ENCODE results near the gene CKS2.

Gene CKS2

DNA sequence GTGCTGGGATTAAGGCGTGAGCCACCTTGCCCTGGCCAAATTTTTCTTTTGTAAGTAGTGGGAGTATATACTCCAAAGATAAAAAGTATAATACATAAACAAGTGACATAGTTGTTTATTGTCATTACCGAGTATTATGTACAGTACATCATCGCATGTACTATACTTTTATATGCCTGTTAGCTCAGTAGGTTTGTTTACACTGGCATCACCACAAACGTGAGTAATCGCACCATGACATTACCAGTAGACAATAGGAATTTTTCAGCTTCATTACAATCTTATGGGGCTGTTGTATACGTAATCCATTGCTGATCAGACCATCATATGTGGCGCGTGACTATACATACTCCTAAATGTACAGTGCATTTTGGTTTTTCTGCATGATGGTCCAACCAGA lies 17.1 kb downstream of the CKS2 start:
- Histone ChIP-seq H3K9me3 (ENCODE audit: insufficient read depth, low read length, severe bottlenecking) (no peaks in the 10 kb centered on the region), H2AFZ (ENCODE audit: low read depth, low read length) (no peak overlapping the region), H3K79me2 (ENCODE audit: insufficient read depth, low read length) (peaks cover 41% of the 10 kb centered on the region), H3K27me3 (ENCODE audit: insufficient read depth, low read length, poor library complexity) (no peaks in the 10 kb centered on the region), H3K36me3 (ENCODE audit: insufficient read depth, low read length) (peaks cover 80% of the 10 kb centered on the region), H3K9ac (ENCODE audit: low read depth, low read length) (no peak overlapping the region), H3K27ac (ENCODE audit: low read length) (no peak overlapping the region), H3K4me3 (ENCODE audit: low read depth in 1 of 2, low read length in 2 of 2) (no peak overlapping the region), H3K4me1 (ENCODE audit: insufficient read depth, low read length) (no peaks in the 10 kb centered on the region), H4K20me1 (ENCODE audit: insufficient read depth, low read length) (peaks cover 10% of the 10 kb centered on the region), H3K4me2 (ENCODE audit: insufficient read depth, low read length) (no peak overlapping the region)
- ATAC-seq (ENCODE audit: insufficient read depth, low read depth): no peak
- DNase-seq: no peak
- TF ChIP-seq, protein P1, sequence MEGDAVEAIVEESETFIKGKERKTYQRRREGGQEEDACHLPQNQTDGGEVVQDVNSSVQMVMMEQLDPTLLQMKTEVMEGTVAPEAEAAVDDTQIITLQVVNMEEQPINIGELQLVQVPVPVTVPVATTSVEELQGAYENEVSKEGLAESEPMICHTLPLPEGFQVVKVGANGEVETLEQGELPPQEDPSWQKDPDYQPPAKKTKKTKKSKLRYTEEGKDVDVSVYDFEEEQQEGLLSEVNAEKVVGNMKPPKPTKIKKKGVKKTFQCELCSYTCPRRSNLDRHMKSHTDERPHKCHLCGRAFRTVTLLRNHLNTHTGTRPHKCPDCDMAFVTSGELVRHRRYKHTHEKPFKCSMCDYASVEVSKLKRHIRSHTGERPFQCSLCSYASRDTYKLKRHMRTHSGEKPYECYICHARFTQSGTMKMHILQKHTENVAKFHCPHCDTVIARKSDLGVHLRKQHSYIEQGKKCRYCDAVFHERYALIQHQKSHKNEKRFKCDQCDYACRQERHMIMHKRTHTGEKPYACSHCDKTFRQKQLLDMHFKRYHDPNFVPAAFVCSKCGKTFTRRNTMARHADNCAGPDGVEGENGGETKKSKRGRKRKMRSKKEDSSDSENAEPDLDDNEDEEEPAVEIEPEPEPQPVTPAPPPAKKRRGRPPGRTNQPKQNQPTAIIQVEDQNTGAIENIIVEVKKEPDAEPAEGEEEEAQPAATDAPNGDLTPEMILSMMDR (IDR thresholded peaks at IDR 0.05; ENCODE audit: borderline replicate concordance, extremely low read depth, low read length, poor library complexity, severe bottlenecking): no peak
- no peak for TF ChIP-seq EZH2 (IDR thresholded peaks at IDR 0.05; ENCODE audit: borderline replicate concordance, low read depth, low read length, severe bottlenecking)

DNA sequence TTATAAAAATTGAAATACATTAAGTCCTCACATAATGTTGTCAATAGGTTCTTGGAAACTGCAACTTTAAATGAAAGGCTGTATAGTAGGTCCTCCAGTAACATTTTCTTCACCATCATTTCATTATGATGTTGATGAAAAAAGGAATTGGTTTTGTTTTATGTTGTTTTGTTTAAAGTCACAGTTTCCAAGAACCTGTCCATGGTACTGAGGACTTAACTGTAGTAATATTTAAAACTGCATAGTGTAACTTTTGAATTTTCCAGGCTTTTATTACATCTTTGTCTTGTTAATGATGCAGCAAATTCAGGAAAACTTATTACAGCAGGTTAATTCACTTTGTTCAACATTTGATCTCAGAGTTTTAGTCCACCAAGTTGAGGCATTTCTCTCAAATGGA lies 18.9 kb downstream of the CKS2 start:
- Histone ChIP-seq H3K79me2 (ENCODE audit: insufficient read depth, low read length) (peaks cover 22% of the 10 kb centered on the region), H3K4me1 (ENCODE audit: insufficient read depth, low read length) (no peaks in the 10 kb centered on the region), H3K4me3 (ENCODE audit: low read depth in 1 of 2, low read length in 2 of 2) (no peak overlapping the region), H3K27ac (ENCODE audit: low read length) (no peak overlapping the region), H3K27me3 (ENCODE audit: insufficient read depth, low read length, poor library complexity) (no peaks in the 10 kb centered on the region), H2AFZ (ENCODE audit: low read depth, low read length) (no peak overlapping the region), H3K9me3 (ENCODE audit: insufficient read depth, low read length, severe bottlenecking) (no peaks in the 10 kb centered on the region), H4K20me1 (ENCODE audit: insufficient read depth, low read length) (peaks cover 2% of the 10 kb centered on the region; the same call in 1 of the 2 replicates), H3K9ac (ENCODE audit: low read depth, low read length) (no peak overlapping the region), H3K36me3 (ENCODE audit: insufficient read depth, low read length) (peaks cover 87% of the 10 kb centered on the region), H3K4me2 (ENCODE audit: insufficient read depth, low read length) (no peak overlapping the region)
- ATAC-seq (ENCODE audit: insufficient read depth, low read depth) (no peak), DNase-seq (no peak)
- TF ChIP-seq, protein P1 (IDR thresholded peaks at IDR 0.05; ENCODE audit: borderline replicate concordance, extremely low read depth, low read length, poor library complexity, severe bottlenecking): no peak
- TF ChIP-seq EZH2 (IDR thresholded peaks at IDR 0.05; ENCODE audit: borderline replicate concordance, low read depth, low read length, severe bottlenecking): no peak

DNA sequence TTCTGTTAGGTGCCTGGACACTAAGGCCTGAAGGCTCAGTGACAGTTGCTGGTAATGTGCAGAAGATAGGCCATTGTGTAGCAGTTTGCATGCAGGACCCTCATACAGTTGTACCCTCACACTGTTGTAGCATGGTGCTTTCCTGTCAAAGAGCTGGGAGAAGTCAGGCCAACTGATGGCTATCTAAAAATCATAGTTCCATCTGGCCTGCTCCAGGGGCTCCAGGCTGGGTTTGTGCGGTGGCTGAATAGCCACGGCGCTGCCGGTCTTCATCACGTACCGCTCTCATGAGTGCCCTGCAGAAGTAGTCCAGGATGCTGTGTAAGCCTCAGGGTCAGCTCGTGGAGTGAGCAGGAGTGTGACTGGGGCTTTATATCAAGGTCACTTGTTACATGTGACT lies 19.5 kb downstream of the CKS2 start:
- Histone ChIP-seq H3K36me3 (ENCODE audit: insufficient read depth, low read length) (peaks cover 89% of the 10 kb centered on the region), H3K79me2 (ENCODE audit: insufficient read depth, low read length) (peaks cover 16% of the 10 kb centered on the region), H3K4me1 (ENCODE audit: insufficient read depth, low read length) (no peaks in the 10 kb centered on the region), H3K27ac (ENCODE audit: low read length) (no peak overlapping the region), H2AFZ (ENCODE audit: low read depth, low read length) (no peak overlapping the region), H4K20me1 (ENCODE audit: insufficient read depth, low read length) (no peaks in the 10 kb centered on the region), H3K27me3 (ENCODE audit: insufficient read depth, low read length, poor library complexity) (no peaks in the 10 kb centered on the region), H3K9me3 (ENCODE audit: insufficient read depth, low read length, severe bottlenecking) (no peaks in the 10 kb centered on the region), H3K4me2 (ENCODE audit: insufficient read depth, low read length) (no peak overlapping the region), H3K4me3 (ENCODE audit: low read depth in 1 of 2, low read length in 2 of 2) (no peak overlapping the region), H3K9ac (ENCODE audit: low read depth, low read length) (no peak overlapping the region)
- ATAC-seq (ENCODE audit: insufficient read depth, low read depth) (no peak), DNase-seq (no peak)
- TF ChIP-seq, protein P1 (IDR thresholded peaks at IDR 0.05; ENCODE audit: borderline replicate concordance, extremely low read depth, low read length, poor library complexity, severe bottlenecking): no peak
- no peak for TF ChIP-seq EZH2 (IDR thresholded peaks at IDR 0.05; ENCODE audit: borderline replicate concordance, low read depth, low read length, severe bottlenecking)

DNA sequence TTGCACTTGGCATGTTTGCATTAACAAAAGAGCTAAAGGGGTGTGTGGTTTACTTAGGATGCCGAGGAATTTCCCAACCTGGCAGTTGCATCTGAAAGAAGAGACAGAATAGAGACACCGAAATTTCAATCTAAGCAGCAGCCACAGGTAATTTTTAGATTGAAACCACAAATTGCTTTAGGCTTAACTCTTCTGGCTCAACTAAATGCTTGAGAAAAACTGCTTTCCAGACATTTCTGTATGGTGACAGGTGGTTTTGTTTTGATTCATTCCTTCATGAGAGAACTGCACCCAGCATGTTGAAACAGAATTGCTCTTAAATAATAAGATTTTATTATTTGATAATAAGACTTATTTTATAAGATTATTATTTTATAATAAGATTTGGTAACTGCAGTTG lies 28.8 kb downstream of the CKS2 start:
- H3K9me3 ChIP-seq (ENCODE audit: insufficient read depth, low read length, severe bottlenecking): no peaks in the 10 kb centered on the region
- H4K20me1 ChIP-seq (ENCODE audit: insufficient read depth, low read length): no peaks in the 10 kb centered on the region
- no peak overlapping the region for H2AFZ ChIP-seq (ENCODE audit: low read depth, low read length)
- H3K27ac ChIP-seq (ENCODE audit: low read length): no peak overlapping the region
- H3K4me1 ChIP-seq (ENCODE audit: insufficient read depth, low read length): no peaks in the 10 kb centered on the region
- H3K36me3 ChIP-seq (ENCODE audit: insufficient read depth, low read length): peaks cover 89% of the 10 kb centered on the region
- TF ChIP-seq EZH2 (IDR thresholded peaks at IDR 0.05; ENCODE audit: borderline replicate concordance, low read depth, low read length, severe bottlenecking): no peak
- TF ChIP-seq, protein P1 (IDR thresholded peaks at IDR 0.05; ENCODE audit: borderline replicate concordance, extremely low read depth, low read length, poor library complexity, severe bottlenecking): no peak
- ATAC-seq (ENCODE audit: insufficient read depth, low read depth): no peak
- no peak overlapping the region for H3K9ac ChIP-seq (ENCODE audit: low read depth, low read length)
- no peaks in the 10 kb centered on the region for H3K27me3 ChIP-seq (ENCODE audit: insufficient read depth, low read length, poor library complexity)
- no peaks in the 10 kb centered on the region; the same call in 1 of the 2 replicates for H3K79me2 ChIP-seq (ENCODE audit: insufficient read depth, low read length)
- no peak overlapping the region for H3K4me3 ChIP-seq (ENCODE audit: low read depth in 1 of 2, low read length in 2 of 2)
- no peak for DNase-seq
- H3K4me2 ChIP-seq (ENCODE audit: insufficient read depth, low read length): no peak overlapping the region
